Heart left ventricle (tissue), 13 donors: ENCODE measurements around the gene MGMT.

Experiments
- CTCF ChIP-seq, 12 donors: fragments of 200-600 bp; sonication (generic) in 4 of 12; IDR thresholded peaks; one replicate each; pipeline versions ENCODE4 v1.5.0 to v1.8.0; 2018 to 2022; ENCODE audit warnings: antibody characterized with exemption in 12 of 12, mild to moderate bottlenecking in 5 of 12
- POLR2A ChIP-seq, 2 donors: fragments of 450-650 bp; IDR thresholded peaks; one replicate each; pipeline ENCODE4 v1.6.1; 2017; ENCODE audit warnings: antibody characterized with exemption in 2 of 2, mild to moderate bottlenecking in 2 of 2, moderate library complexity in 2 of 2
- donor health status: ischemic (EF 13 %, LVEDD 7.1; RV severe dilation, severe dysfunction).
- donor health status: DM: no; HTN: yes; CAD: no.
- donor health status: DM: no; HTN: no; CAD: no.
- donor health status: ischemic (EF 25% LVEDD 6.9; RV normal size, moderate dysfunction).
- donor health status: ischemic (EF 25% LVEDD 5.7; RV mildly dilated, moderate dysfunction).
- donor health status: ischemic (EF 35%, LVEDD 5.7; RV mildly dilated, moderate dysfunction).
- donor health status: nonischemic (EF 11% LVEDD 7.7; RV severe dilation, severe dysfunction).
- donor health status: DM: yes; HTN: yes; CAD: no.
- donor health status: PGD.
- donor health status: ischemic (EF 29% LVEDD 5.4; RV normal size, mild dysfunction).
- donor health status: nonischemic (EF 23%, LVEDD 6.1; RV moderate dilation, normal function).

- TF ChIP-seq CTCF (IDR thresholded peaks at IDR 0.05) (no peak), POLR2A (IDR thresholded peaks at IDR 0.05) (no peak)
These were observed 47.6 kb upstream of the MGMT start for GRCh38 chr10:129419397-129419796.
